Fibroblast of skin of left biceps (primary cell): ENCODE data around the gene FAM241A.

ENCODE experiments used
- DNase-seq, 2 experiments: peaks; one replicate each; pipeline ENCODE4 v3.0.0-alpha.2; 2013; ENCODE audit warnings: low read depth in 2 of 2

FAM241A gene

GRCh38 chr4:112214390-112215264, 69.4 kb downstream of the FAM241A start:
- no peak for DNase-seq

GRCh38 chr4:112219826-112220366, 74.6 kb downstream of the FAM241A start:
- DNase-seq, result no peak

GRCh38 chr4:112222219-112222955, 77.1 kb downstream of the FAM241A start:
- no peak for DNase-seq

GRCh38 chr4:112225157-112225556, 79.9 kb downstream of the FAM241A start:
- no peak for DNase-seq

GRCh38 chr4:112230879-112231778, 85.9 kb downstream of the FAM241A start:
- DNase-seq, result peak; percentile 86 to 92

GRCh38 chr4:112231779-112232713, 86.8 kb downstream of the FAM241A start, which contains the start of gene AP1AR:
TSS of gene AP1AR (plus strand) at chr4:112231787. CDS start at chr4:112232092, 305 bp downstream.
- peak in 1 of 2 experiments; percentile 30 for DNase-seq

GRCh38 chr4:112234952-112235609, 89.8 kb downstream of the FAM241A start:
- peak; percentile 61 to 72 for DNase-seq

- DNase-seq, result no peak
Measured at GRCh38 chr4:112236040-112236439, 90.8 kb downstream of the FAM241A start.

GRCh38 chr4:112238833-112239232, 93.6 kb downstream of the FAM241A start:
- no peak for DNase-seq
